Suprapubic skin (tissue), 4 donors: Measurements from ENCODE around the gene ACTG1.

ENCODE experiments used
- EP300 ChIP-seq: sonication (generic); formaldehyde crosslinking; IDR thresholded peaks from one replicate; pipeline ENCODE4 v1.6.1; 2017; ENCODE audit warnings: antibody characterized with exemption
- POLR2A ChIP-seq, 2 donors: fragments of 450-650 bp; IDR thresholded peaks; one replicate each; pipeline ENCODE4 v1.6.1; 2017; ENCODE audit warnings: antibody characterized with exemption in 2 of 2, mild to moderate bottlenecking in 2 of 2, moderate library complexity in 2 of 2
- POLR2AphosphoS5 ChIP-seq, 3 donors: sonication (generic); formaldehyde crosslinking; IDR thresholded peaks; one replicate each; pipeline ENCODE4 v1.6.1; 2017; ENCODE audit warnings: antibody characterized with exemption in 3 of 3
- TF ChIP-seq, protein P1 (sequence below), 2 donors: fragments of 200-600 bp in 1 of 2; fragments of 450-650 bp in 1 of 2; sonication (generic) in 1 of 2; IDR thresholded peaks; one replicate each; pipeline ENCODE4 v1.5.1; 2016 to 2019; ENCODE audit warnings: antibody characterized with exemption in 2 of 2, mild to moderate bottlenecking in 1 of 2, moderate library complexity in 1 of 2

- TF ChIP-seq, protein P1, sequence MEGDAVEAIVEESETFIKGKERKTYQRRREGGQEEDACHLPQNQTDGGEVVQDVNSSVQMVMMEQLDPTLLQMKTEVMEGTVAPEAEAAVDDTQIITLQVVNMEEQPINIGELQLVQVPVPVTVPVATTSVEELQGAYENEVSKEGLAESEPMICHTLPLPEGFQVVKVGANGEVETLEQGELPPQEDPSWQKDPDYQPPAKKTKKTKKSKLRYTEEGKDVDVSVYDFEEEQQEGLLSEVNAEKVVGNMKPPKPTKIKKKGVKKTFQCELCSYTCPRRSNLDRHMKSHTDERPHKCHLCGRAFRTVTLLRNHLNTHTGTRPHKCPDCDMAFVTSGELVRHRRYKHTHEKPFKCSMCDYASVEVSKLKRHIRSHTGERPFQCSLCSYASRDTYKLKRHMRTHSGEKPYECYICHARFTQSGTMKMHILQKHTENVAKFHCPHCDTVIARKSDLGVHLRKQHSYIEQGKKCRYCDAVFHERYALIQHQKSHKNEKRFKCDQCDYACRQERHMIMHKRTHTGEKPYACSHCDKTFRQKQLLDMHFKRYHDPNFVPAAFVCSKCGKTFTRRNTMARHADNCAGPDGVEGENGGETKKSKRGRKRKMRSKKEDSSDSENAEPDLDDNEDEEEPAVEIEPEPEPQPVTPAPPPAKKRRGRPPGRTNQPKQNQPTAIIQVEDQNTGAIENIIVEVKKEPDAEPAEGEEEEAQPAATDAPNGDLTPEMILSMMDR (IDR thresholded peaks at IDR 0.05) = no peak
- TF ChIP-seq POLR2A (IDR thresholded peaks at IDR 0.05) (no peak), POLR2AphosphoS5 (IDR thresholded peaks at IDR 0.05) (no peak), EP300 (no peak)
These were observed 9.0 kb downstream of the ACTG1 start for GRCh38 chr17:81503619-81504018.
